Bronchial epithelial cell (primary cell): ENCODE data around the gene INSIG2. TPM values are rescaled to one million over a fixed set of nuclear protein-coding genes. Genes with fewer than 3 reads are reported as not detected.
A peak's percentile ranks its signal among the peaks of the same experiment; 100 is the strongest.

Source experiments
- DNase-seq: peaks from one replicate; pipeline ENCODE4 v3.0.0-alpha.2; 2010; ENCODE audit warnings: low read depth
- FAIRE-seq: peaks from 2 replicates; lab custom pipeline; 2011; peaks lifted over from hg19 to GRCh38; lab: Jason Lieb, UNC
- H3K27me3 ChIP-seq: 2 replicates; pipeline ENCODE4 v1.5.1; 2011; ENCODE audit warnings: low read length; ENCODE audit not compliant: control insufficient read depth, insufficient read depth
- H3K36me3 ChIP-seq: 2 replicates; pipeline ENCODE4 v1.5.1; 2011; ENCODE audit warnings: low read length; ENCODE audit not compliant: control insufficient read depth, insufficient read depth
- H3K4me3 ChIP-seq: 2 replicates; pipeline ENCODE4 v1.5.1; 2011; ENCODE audit warnings: mild to moderate bottlenecking, low read depth, low read length, control low read depth
- CTCF ChIP-seq: IDR thresholded peaks from 2 replicates; pipeline ENCODE4 v1.5.1; 2011; ENCODE audit warnings: mild to moderate bottlenecking, moderate library complexity, low read length, control low read depth, inconsistent platforms; ENCODE audit not compliant: insufficient read depth, severe bottlenecking
- total RNA-seq: library from RNA; depleted of rRNA; stranded (reverse); fragments of >200 nt; gene quantifications from 2 replicates; pipeline ENCODE4 v1.2.1, GENCODE V29; 2014

INSIG2 gene
- total RNA-seq, 1 donor from 2014 or later: 10.5 TPM

- peak; percentile 84 for FAIRE-seq
- H3K4me3 ChIP-seq: no peak overlapping the region
- no peaks in the 10 kb centered on the region for H3K36me3 ChIP-seq
- no peaks in the 10 kb centered on the region for H3K27me3 ChIP-seq
- peak; percentile 98 for DNase-seq
- peak; percentile 16 for TF ChIP-seq CTCF
These were observed 35.4 kb downstream of the INSIG2 start for GRCh38 chr2:118123561-118124232.

GRCh38 chr2:118124288-118124891 lies 36.1 kb downstream of the INSIG2 start:
- DNase-seq: no peak
- no peaks in the 10 kb centered on the region for H3K36me3 ChIP-seq
- H3K27me3 ChIP-seq: no peaks in the 10 kb centered on the region
- no peak for TF ChIP-seq CTCF
- H3K4me3 ChIP-seq: no peak overlapping the region
- FAIRE-seq: no peak

- Histone ChIP-seq H3K36me3 (no peaks in the 10 kb centered on the region), H3K4me3 (no peak overlapping the region), H3K27me3 (no peaks in the 10 kb centered on the region)
- TF ChIP-seq CTCF: no peak
- DNase-seq: no peak
- FAIRE-seq: no peak
These were observed 39.0 kb downstream of the INSIG2 start for GRCh38 chr2:118127250-118127649.

- FAIRE-seq: no peak
- H3K36me3 ChIP-seq: no peaks in the 10 kb centered on the region
- DNase-seq: no peak
- no peak for TF ChIP-seq CTCF
- H3K27me3 ChIP-seq: no peaks in the 10 kb centered on the region
- H3K4me3 ChIP-seq: no peak overlapping the region
These were observed 40.6 kb downstream of the INSIG2 start for GRCh38 chr2:118128826-118129225.

GRCh38 chr2:118130385-118130784 lies 42.1 kb downstream of the INSIG2 start:
- no peak overlapping the region for H3K4me3 ChIP-seq
- TF ChIP-seq CTCF: no peak
- DNase-seq (no peak), FAIRE-seq (no peak)
- H3K36me3 ChIP-seq: no peaks in the 10 kb centered on the region
- no peaks in the 10 kb centered on the region for H3K27me3 ChIP-seq

- DNase-seq (no peak), FAIRE-seq (no peak)
- H3K4me3 ChIP-seq: no peak overlapping the region
- no peaks in the 10 kb centered on the region for H3K27me3 ChIP-seq
- no peaks in the 10 kb centered on the region for H3K36me3 ChIP-seq
- TF ChIP-seq CTCF: no peak
These were observed 43.5 kb downstream of the INSIG2 start for GRCh38 chr2:118131771-118132170.
